ENCODE measurements around the gene ELOVL2. TPM values are rescaled to one million over a fixed set of nuclear protein-coding genes. Genes with fewer than 3 reads are reported as not detected.

The ELOVL2 gene
- total RNA-seq, 1 experiment from 2014 or later, result 0.07 TPM

- Histone ChIP-seq H3K9me2 (replicated peaks; ENCODE audit: insufficient read depth, low read length) (no peaks in the 10 kb centered on the region), H3K36me3 (ENCODE audit: insufficient read depth, low read length) (no peaks in the 10 kb centered on the region), H3K79me2 (ENCODE audit: low read length) (no peaks in the 10 kb centered on the region), H4K20me1 (ENCODE audit: insufficient read depth, low read depth, low read length) (no peaks in the 10 kb centered on the region), H3K27ac (ENCODE audit: low read length) (no peak overlapping the region), H3K27me3 (ENCODE audit: low read length) (no peaks in the 10 kb centered on the region), H3K9me3 (ENCODE audit: low read length) (no peaks in the 10 kb centered on the region), H3K4me3 (ENCODE audit: low read length) (no peak overlapping the region), H2AFZ (ENCODE audit: low read length) (no peak overlapping the region), H3K4me2 (ENCODE audit: low read depth, low read length, poor library complexity, severe bottlenecking) (no peak overlapping the region), H3K9ac (ENCODE audit: low read length) (no peak overlapping the region), H3K4me1 (ENCODE audit: low read length) (no peaks in the 10 kb centered on the region)
- DNase-seq, result no peak
These were observed 39.9 kb upstream of the ELOVL2 start for GRCh38 chr6:11083956-11084355.

GRCh38 chr6:11083491-11083890 is 39.4 kb upstream of the ELOVL2 start:
- H3K4me2 ChIP-seq (ENCODE audit: low read depth, low read length, poor library complexity, severe bottlenecking), result no peak overlapping the region
- no peaks in the 10 kb centered on the region for H3K4me1 ChIP-seq (ENCODE audit: low read length)
- no peaks in the 10 kb centered on the region for H3K79me2 ChIP-seq (ENCODE audit: low read length)
- no peak overlapping the region for H3K9ac ChIP-seq (ENCODE audit: low read length)
- no peak overlapping the region for H2AFZ ChIP-seq (ENCODE audit: low read length)
- H4K20me1 ChIP-seq (ENCODE audit: insufficient read depth, low read depth, low read length), result no peaks in the 10 kb centered on the region
- DNase-seq, result no peak
- H3K9me3 ChIP-seq (ENCODE audit: low read length), result no peaks in the 10 kb centered on the region
- no peaks in the 10 kb centered on the region for H3K9me2 ChIP-seq (replicated peaks; ENCODE audit: insufficient read depth, low read length)
- H3K27ac ChIP-seq (ENCODE audit: low read length), result no peak overlapping the region
- H3K36me3 ChIP-seq (ENCODE audit: insufficient read depth, low read length), result no peaks in the 10 kb centered on the region
- no peaks in the 10 kb centered on the region for H3K27me3 ChIP-seq (ENCODE audit: low read length)
- no peak overlapping the region for H3K4me3 ChIP-seq (ENCODE audit: low read length)

- no peaks in the 10 kb centered on the region for H3K9me2 ChIP-seq (replicated peaks; ENCODE audit: insufficient read depth, low read length)
- no peak overlapping the region for H3K4me3 ChIP-seq (ENCODE audit: low read length)
- H3K79me2 ChIP-seq (ENCODE audit: low read length), result no peaks in the 10 kb centered on the region
- no peaks in the 10 kb centered on the region for H4K20me1 ChIP-seq (ENCODE audit: insufficient read depth, low read depth, low read length)
- H3K4me1 ChIP-seq (ENCODE audit: low read length), result no peaks in the 10 kb centered on the region
- no peak overlapping the region for H3K27ac ChIP-seq (ENCODE audit: low read length)
- H3K27me3 ChIP-seq (ENCODE audit: low read length), result no peaks in the 10 kb centered on the region
- no peaks in the 10 kb centered on the region for H3K36me3 ChIP-seq (ENCODE audit: insufficient read depth, low read length)
- no peak for DNase-seq
- H3K9me3 ChIP-seq (ENCODE audit: low read length), result no peaks in the 10 kb centered on the region
- no peak overlapping the region for H2AFZ ChIP-seq (ENCODE audit: low read length)
- no peak overlapping the region for H3K9ac ChIP-seq (ENCODE audit: low read length)
- no peak overlapping the region for H3K4me2 ChIP-seq (ENCODE audit: low read depth, low read length, poor library complexity, severe bottlenecking)
These were observed 36.2 kb upstream of the ELOVL2 start for GRCh38 chr6:11080296-11080695.

GRCh38 chr6:11078266-11078665 is 34.2 kb upstream of the ELOVL2 start:
- no peaks in the 10 kb centered on the region for H3K9me3 ChIP-seq (ENCODE audit: low read length)
- no peaks in the 10 kb centered on the region for H3K36me3 ChIP-seq (ENCODE audit: insufficient read depth, low read length)
- H3K9ac ChIP-seq (ENCODE audit: low read length), result no peak overlapping the region
- no peak for DNase-seq
- H3K27me3 ChIP-seq (ENCODE audit: low read length), result no peaks in the 10 kb centered on the region
- no peaks in the 10 kb centered on the region for H3K4me1 ChIP-seq (ENCODE audit: low read length)
- H3K4me3 ChIP-seq (ENCODE audit: low read length), result no peak overlapping the region
- no peak overlapping the region for H3K4me2 ChIP-seq (ENCODE audit: low read depth, low read length, poor library complexity, severe bottlenecking)
- no peak overlapping the region for H2AFZ ChIP-seq (ENCODE audit: low read length)
- no peaks in the 10 kb centered on the region for H3K9me2 ChIP-seq (replicated peaks; ENCODE audit: insufficient read depth, low read length)
- H3K27ac ChIP-seq (ENCODE audit: low read length), result no peak overlapping the region
- no peaks in the 10 kb centered on the region for H4K20me1 ChIP-seq (ENCODE audit: insufficient read depth, low read depth, low read length)
- no peaks in the 10 kb centered on the region for H3K79me2 ChIP-seq (ENCODE audit: low read length)

- H2AFZ ChIP-seq (ENCODE audit: low read length), result no peak overlapping the region
- H3K4me1 ChIP-seq (ENCODE audit: low read length), result no peaks in the 10 kb centered on the region
- no peaks in the 10 kb centered on the region for H3K79me2 ChIP-seq (ENCODE audit: low read length)
- no peak overlapping the region for H3K9ac ChIP-seq (ENCODE audit: low read length)
- no peak overlapping the region for H3K4me3 ChIP-seq (ENCODE audit: low read length)
- no peaks in the 10 kb centered on the region for H4K20me1 ChIP-seq (ENCODE audit: insufficient read depth, low read depth, low read length)
- DNase-seq, result no peak
- no peaks in the 10 kb centered on the region for H3K36me3 ChIP-seq (ENCODE audit: insufficient read depth, low read length)
- H3K27me3 ChIP-seq (ENCODE audit: low read length), result no peaks in the 10 kb centered on the region
- H3K9me3 ChIP-seq (ENCODE audit: low read length), result no peaks in the 10 kb centered on the region
- no peaks in the 10 kb centered on the region for H3K9me2 ChIP-seq (replicated peaks; ENCODE audit: insufficient read depth, low read length)
- H3K27ac ChIP-seq (ENCODE audit: low read length), result no peak overlapping the region
- H3K4me2 ChIP-seq (ENCODE audit: low read depth, low read length, poor library complexity, severe bottlenecking), result no peak overlapping the region
These were observed 32.4 kb upstream of the ELOVL2 start for GRCh38 chr6:11076540-11076939.

GRCh38 chr6:11072101-11072500 is 28.0 kb upstream of the ELOVL2 start:
- no peaks in the 10 kb centered on the region for H3K4me1 ChIP-seq (ENCODE audit: low read length)
- no peaks in the 10 kb centered on the region for H4K20me1 ChIP-seq (ENCODE audit: insufficient read depth, low read depth, low read length)
- no peak overlapping the region for H3K27ac ChIP-seq (ENCODE audit: low read length)

GRCh38 chr6:11069760-11070159 is 25.7 kb upstream of the ELOVL2 start:
- Histone ChIP-seq H4K20me1 (ENCODE audit: insufficient read depth, low read depth, low read length) (no peaks in the 10 kb centered on the region), H3K4me2 (ENCODE audit: low read depth, low read length, poor library complexity, severe bottlenecking) (no peak overlapping the region), H3K9me3 (ENCODE audit: low read length) (no peaks in the 10 kb centered on the region), H2AFZ (ENCODE audit: low read length) (no peak overlapping the region), H3K27ac (ENCODE audit: low read length) (no peak overlapping the region), H3K9me2 (replicated peaks; ENCODE audit: insufficient read depth, low read length) (no peaks in the 10 kb centered on the region), H3K36me3 (ENCODE audit: insufficient read depth, low read length) (no peaks in the 10 kb centered on the region), H3K9ac (ENCODE audit: low read length) (no peak overlapping the region), H3K27me3 (ENCODE audit: low read length) (no peaks in the 10 kb centered on the region), H3K4me3 (ENCODE audit: low read length) (no peak overlapping the region), H3K4me1 (ENCODE audit: low read length) (no peaks in the 10 kb centered on the region), H3K79me2 (ENCODE audit: low read length) (no peaks in the 10 kb centered on the region)
- DNase-seq, result no peak

More at GRCh38 chr6:11072101-11072500, 28.0 kb upstream of the ELOVL2 start:
- Histone ChIP-seq H3K9me2 (replicated peaks; ENCODE audit: insufficient read depth, low read length) (no peaks in the 10 kb centered on the region), H3K9ac (ENCODE audit: low read length) (no peak overlapping the region), H3K79me2 (ENCODE audit: low read length) (no peaks in the 10 kb centered on the region), H3K4me3 (ENCODE audit: low read length) (no peak overlapping the region), H2AFZ (ENCODE audit: low read length) (no peak overlapping the region), H3K36me3 (ENCODE audit: insufficient read depth, low read length) (no peaks in the 10 kb centered on the region), H3K4me2 (ENCODE audit: low read depth, low read length, poor library complexity, severe bottlenecking) (no peak overlapping the region), H3K27me3 (ENCODE audit: low read length) (no peaks in the 10 kb centered on the region), H3K9me3 (ENCODE audit: low read length) (no peaks in the 10 kb centered on the region)
- DNase-seq, result no peak

- Histone ChIP-seq H3K4me2 (ENCODE audit: low read depth, low read length, poor library complexity, severe bottlenecking) (no peak overlapping the region), H3K9ac (ENCODE audit: low read length) (no peak overlapping the region), H3K27me3 (ENCODE audit: low read length) (no peaks in the 10 kb centered on the region), H3K9me2 (replicated peaks; ENCODE audit: insufficient read depth, low read length) (no peaks in the 10 kb centered on the region), H3K4me3 (ENCODE audit: low read length) (no peak overlapping the region), H3K79me2 (ENCODE audit: low read length) (no peaks in the 10 kb centered on the region), H3K36me3 (ENCODE audit: insufficient read depth, low read length) (no peaks in the 10 kb centered on the region), H4K20me1 (ENCODE audit: insufficient read depth, low read depth, low read length) (no peaks in the 10 kb centered on the region), H3K4me1 (ENCODE audit: low read length) (no peaks in the 10 kb centered on the region), H3K27ac (ENCODE audit: low read length) (no peak overlapping the region), H2AFZ (ENCODE audit: low read length) (no peak overlapping the region), H3K9me3 (ENCODE audit: low read length) (no peaks in the 10 kb centered on the region)
- no peak for DNase-seq
These were observed 23.2 kb upstream of the ELOVL2 start for GRCh38 chr6:11067348-11067747.

All from Karpas-422 (cell line).